HFFc6 (cell line): ENCODE measurements around the gene TIMM13. TPM values are rescaled to one million over a fixed set of nuclear protein-coding genes. Genes with fewer than 3 reads are reported as not detected.

ENCODE experiments used
- DNase-seq: peaks from one replicate; pipeline ENCODE4 v3.0.0-alpha.2; 2018
- H3K27ac Mint-ChIP-seq: 2 replicates; pipeline ENCODE4 v1.8.0; 2020; ENCODE audit warnings: mild to moderate bottlenecking, mixed read lengths
- H3K27me3 Mint-ChIP-seq: 2 replicates; pipeline ENCODE4 v1.8.0; 2021; ENCODE audit warnings: mild to moderate bottlenecking, moderate library complexity, mixed read lengths; ENCODE audit not compliant: insufficient read depth
- H3K36me3 Mint-ChIP-seq: 2 replicates; pipeline ENCODE4 v1.8.0; 2021; ENCODE audit warnings: low read depth, mixed read lengths
- H3K4me1 Mint-ChIP-seq: 2 replicates; pipeline ENCODE4 v1.8.0; 2020; ENCODE audit warnings: low read depth, mixed read lengths
- H3K4me3 Mint-ChIP-seq: 2 replicates; pipeline ENCODE4 v1.8.0; 2020; ENCODE audit warnings: mild to moderate bottlenecking, moderate library complexity, mixed read lengths
- H3K9me3 Mint-ChIP-seq: 2 replicates; pipeline ENCODE4 v1.8.0; 2020; ENCODE audit warnings: mild to moderate bottlenecking, mixed read lengths
- total RNA-seq, 6 experiments: library from RNA; stranded (reverse); fragmentation: NEBNext Ultra II Directional; extraction: Animal tissue kit (Norgen Biotek cat#: 25700); gene quantifications; 2 replicates in 1 of 6; 3 replicates in 5 of 6; pipeline ENCODE4 v1.2.3, GENCODE V29; 2021
- TF ChIP-seq, protein P1 (sequence below): fragments of 200-600 bp; sonication (generic); IDR thresholded peaks from 2 replicates; pipeline ENCODE4 v1.5.0; 2021; ENCODE audit warnings: antibody characterized with exemption, mild to moderate bottlenecking

TIMM13 gene
- total RNA-seq, 6 experiments from 2014 or later: 87.2 to 124 (median 98.8) TPM

DNA sequence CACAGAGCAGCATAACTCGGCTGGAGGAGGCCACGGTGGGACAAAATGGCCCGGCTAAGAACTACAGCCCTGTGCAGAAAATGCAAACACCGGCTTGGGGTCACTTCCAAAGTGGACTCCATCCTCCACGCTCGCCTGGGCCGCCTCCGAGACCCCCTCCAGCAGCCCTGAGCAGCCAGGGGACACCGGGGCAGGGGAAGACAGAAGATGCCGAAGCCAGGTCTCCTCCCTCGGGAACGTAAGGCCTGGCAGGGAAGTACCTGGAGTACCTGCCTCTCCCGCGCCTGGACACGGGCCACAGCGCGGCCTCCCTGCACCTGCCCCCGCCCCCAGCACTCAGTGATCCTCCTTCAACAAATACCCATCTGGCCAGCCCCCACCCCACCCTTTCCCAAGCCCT, 24.4 kb upstream of the TIMM13 start:
- no peak for DNase-seq
- H3K27ac Mint-ChIP-seq: no peak overlapping the region
- peaks cover 3% of the 10 kb centered on the region for H3K27me3 Mint-ChIP-seq
- no peaks in the 10 kb centered on the region for H3K9me3 Mint-ChIP-seq
- H3K36me3 Mint-ChIP-seq: peaks cover 5% of the 10 kb centered on the region
- peaks cover 10% of the 10 kb centered on the region for H3K4me1 Mint-ChIP-seq
- TF ChIP-seq, protein P1, sequence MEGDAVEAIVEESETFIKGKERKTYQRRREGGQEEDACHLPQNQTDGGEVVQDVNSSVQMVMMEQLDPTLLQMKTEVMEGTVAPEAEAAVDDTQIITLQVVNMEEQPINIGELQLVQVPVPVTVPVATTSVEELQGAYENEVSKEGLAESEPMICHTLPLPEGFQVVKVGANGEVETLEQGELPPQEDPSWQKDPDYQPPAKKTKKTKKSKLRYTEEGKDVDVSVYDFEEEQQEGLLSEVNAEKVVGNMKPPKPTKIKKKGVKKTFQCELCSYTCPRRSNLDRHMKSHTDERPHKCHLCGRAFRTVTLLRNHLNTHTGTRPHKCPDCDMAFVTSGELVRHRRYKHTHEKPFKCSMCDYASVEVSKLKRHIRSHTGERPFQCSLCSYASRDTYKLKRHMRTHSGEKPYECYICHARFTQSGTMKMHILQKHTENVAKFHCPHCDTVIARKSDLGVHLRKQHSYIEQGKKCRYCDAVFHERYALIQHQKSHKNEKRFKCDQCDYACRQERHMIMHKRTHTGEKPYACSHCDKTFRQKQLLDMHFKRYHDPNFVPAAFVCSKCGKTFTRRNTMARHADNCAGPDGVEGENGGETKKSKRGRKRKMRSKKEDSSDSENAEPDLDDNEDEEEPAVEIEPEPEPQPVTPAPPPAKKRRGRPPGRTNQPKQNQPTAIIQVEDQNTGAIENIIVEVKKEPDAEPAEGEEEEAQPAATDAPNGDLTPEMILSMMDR: no peak
- no peak overlapping the region for H3K4me3 Mint-ChIP-seq

DNA sequence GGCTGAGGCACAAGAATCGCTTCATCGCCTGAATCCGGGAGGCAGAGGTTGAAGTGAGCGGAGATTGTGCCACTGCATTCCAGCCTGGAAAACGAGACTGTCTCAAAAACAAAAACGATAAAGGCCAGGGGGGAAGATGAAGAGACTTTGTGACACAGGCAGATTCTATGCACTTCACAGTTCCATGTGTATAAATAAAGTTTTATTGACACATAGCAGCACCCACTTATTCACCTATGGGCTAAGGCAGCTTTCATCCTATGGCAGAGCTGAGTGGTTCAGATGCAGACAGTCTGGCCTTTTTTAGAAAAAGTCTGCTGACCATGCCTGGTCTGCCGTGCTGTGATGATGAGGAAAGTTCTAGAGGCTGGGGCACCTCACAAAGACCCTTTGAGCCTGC, 23.8 kb upstream of the TIMM13 start:
- Mint-ChIP-seq H3K4me3 (no peak overlapping the region), H3K27ac (no peak overlapping the region), H3K4me1 (peaks cover 10% of the 10 kb centered on the region), H3K36me3 (peaks cover 5% of the 10 kb centered on the region), H3K27me3 (peaks cover 3% of the 10 kb centered on the region), H3K9me3 (no peaks in the 10 kb centered on the region)
- DNase-seq: no peak
- TF ChIP-seq, protein P1: no peak

DNA sequence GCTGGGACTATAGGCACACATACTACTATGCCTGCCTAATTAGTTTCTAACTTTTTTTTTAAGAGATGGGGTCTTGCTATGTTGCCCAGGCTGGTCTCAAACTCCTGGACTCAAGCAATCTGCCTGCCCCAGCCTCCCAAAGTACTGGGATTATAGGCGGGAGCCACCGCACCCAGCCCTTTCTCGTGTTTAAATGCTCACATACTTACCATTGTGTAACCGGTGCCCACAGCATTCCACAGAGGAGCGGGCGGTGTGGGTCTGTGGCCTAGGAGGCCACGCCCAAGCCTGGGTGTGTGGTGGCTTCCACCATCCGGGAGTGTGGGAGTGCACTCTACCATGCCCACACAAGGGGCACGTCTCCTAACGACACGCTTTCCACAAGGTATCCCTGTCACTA, 21.6 kb upstream of the TIMM13 start:
- H3K27ac Mint-ChIP-seq: no peak overlapping the region
- H3K4me1 Mint-ChIP-seq: no peaks in the 10 kb centered on the region
- no peak overlapping the region for H3K4me3 Mint-ChIP-seq
- H3K27me3 Mint-ChIP-seq: peaks cover under 1% of the 10 kb centered on the region; the same call in 1 of the 2 replicates
- H3K9me3 Mint-ChIP-seq: no peaks in the 10 kb centered on the region
- TF ChIP-seq, protein P1: no peak
- H3K36me3 Mint-ChIP-seq: peaks cover 5% of the 10 kb centered on the region
- no peak for DNase-seq

DNA sequence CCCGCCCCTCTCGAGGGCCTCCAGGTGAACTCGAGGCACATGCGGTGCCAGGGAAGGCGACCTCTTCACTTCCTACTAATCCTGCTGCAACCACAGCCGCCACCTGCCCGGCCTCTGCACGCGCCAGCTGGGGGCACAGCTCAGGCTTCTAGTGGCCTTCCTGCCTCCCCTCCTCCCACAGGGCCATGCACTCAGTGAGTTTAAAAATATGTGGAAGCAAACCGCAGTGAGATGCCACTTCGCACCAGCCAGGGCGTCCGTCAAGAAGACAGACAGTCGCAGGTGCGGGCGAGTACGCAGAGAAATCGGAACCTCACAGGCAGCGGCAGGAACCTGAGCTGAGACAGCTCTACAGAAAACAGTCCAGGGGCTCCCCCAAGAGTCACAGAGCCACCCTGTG, 19.0 kb upstream of the TIMM13 start:
- no peaks in the 10 kb centered on the region for H3K9me3 Mint-ChIP-seq
- TF ChIP-seq, protein P1: no peak
- no peak for DNase-seq
- no peaks in the 10 kb centered on the region for H3K4me1 Mint-ChIP-seq
- H3K27ac Mint-ChIP-seq: no peak overlapping the region
- no peak overlapping the region for H3K4me3 Mint-ChIP-seq
- H3K27me3 Mint-ChIP-seq: no peaks in the 10 kb centered on the region; the same call in 1 of the 2 replicates
- peaks cover 9% of the 10 kb centered on the region for H3K36me3 Mint-ChIP-seq

DNA sequence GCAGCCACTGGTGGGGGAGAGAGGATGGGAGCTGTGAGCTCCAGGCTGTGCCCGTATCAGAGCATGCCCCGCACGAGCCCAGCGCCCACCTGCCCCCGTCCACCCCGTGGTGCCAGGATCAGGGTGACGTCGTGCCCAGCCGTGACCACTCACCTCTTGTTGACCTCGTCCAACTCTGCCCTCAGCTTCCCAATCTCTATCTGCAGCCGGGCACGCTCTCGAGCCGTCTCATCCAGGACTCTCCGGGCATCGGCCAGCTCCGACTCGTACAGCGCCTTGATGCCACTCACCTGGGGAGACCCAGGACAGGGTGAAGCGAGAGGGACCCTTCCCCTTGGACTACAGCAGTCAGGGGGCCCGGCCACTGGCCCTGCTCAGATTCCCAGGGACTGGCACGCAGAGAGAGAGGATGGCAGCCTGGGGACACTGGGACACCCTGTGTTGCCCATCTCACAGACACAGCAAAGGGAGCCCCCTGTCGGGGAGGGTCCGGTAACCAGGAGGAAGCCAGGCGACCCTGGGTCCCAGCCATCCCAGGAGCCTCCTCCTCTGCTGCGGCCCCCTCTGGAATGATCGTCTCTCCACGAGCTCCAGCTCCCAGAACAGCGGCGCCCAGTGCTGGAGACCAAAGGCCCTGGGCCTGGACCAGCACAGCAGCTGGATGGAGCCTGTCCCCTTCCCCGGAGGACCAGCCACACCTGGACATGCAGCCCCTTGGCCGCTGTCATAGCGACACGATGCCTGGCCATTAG, 17.0 kb upstream of the TIMM13 start:
- Mint-ChIP-seq H3K27me3 (no peaks in the 10 kb centered on the region; the same call in 1 of the 2 replicates), H3K36me3 (peaks cover 11% of the 10 kb centered on the region), H3K9me3 (no peaks in the 10 kb centered on the region), H3K4me1 (no peaks in the 10 kb centered on the region), H3K27ac (no peak overlapping the region; the same call in 1 of the 2 replicates), H3K4me3 (no peak overlapping the region)
- TF ChIP-seq, protein P1: no peak
- DNase-seq: no peak
